GM10266 (cell line): ENCODE results near the gene EEF2.

Source experiments
- DNase-seq: peaks from one replicate; pipeline ENCODE4 v3.0.0; 2012; ENCODE audit errors: extremely low spot score
- TF ChIP-seq, protein P1 (sequence below): IDR thresholded peaks from 2 replicates; pipeline ENCODE4 v1.5.1; 2012; ENCODE audit warnings: mild to moderate bottlenecking, low read depth; ENCODE audit not compliant: control insufficient read depth, insufficient read depth; ENCODE audit errors: missing control alignments

EEF2 gene

DNA sequence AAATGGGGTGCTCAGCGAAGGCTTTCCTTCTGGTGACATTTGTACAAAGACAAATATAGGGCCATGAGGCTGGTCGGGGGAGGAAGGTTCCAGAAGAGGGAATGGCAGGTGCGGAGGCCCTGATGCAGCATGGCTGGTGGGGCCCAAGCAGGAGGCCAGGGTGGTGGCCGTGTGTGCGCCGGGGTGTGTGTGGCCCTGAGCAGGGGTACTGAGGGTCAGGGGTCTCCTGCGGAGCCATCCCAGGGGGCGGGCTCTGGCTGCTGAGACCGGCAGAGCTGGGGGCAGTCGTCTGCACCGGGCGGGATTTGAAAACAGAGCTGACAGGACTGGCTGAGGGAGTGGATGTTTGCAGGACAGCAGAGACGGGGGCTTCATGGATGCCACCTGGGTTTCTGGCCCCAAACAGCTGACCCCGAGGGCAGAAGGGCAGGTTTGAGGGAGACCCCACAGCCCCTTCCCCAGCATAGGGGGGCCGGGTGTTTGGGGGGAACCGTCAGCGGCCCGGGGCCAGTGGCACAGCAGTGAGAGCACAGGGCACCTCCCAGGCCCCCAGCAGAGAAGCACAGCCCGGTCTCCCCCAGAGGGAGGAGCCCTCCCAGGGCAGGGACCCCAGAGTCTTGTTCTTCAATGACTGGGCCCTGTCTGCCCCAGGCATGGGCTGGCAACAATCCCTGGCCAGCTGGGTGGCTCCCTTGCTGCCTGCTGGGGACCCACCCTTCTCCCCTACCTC is 33.7 kb upstream of the EEF2 start:
- no peak for DNase-seq
- TF ChIP-seq, protein P1, sequence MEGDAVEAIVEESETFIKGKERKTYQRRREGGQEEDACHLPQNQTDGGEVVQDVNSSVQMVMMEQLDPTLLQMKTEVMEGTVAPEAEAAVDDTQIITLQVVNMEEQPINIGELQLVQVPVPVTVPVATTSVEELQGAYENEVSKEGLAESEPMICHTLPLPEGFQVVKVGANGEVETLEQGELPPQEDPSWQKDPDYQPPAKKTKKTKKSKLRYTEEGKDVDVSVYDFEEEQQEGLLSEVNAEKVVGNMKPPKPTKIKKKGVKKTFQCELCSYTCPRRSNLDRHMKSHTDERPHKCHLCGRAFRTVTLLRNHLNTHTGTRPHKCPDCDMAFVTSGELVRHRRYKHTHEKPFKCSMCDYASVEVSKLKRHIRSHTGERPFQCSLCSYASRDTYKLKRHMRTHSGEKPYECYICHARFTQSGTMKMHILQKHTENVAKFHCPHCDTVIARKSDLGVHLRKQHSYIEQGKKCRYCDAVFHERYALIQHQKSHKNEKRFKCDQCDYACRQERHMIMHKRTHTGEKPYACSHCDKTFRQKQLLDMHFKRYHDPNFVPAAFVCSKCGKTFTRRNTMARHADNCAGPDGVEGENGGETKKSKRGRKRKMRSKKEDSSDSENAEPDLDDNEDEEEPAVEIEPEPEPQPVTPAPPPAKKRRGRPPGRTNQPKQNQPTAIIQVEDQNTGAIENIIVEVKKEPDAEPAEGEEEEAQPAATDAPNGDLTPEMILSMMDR, result no peak

DNA sequence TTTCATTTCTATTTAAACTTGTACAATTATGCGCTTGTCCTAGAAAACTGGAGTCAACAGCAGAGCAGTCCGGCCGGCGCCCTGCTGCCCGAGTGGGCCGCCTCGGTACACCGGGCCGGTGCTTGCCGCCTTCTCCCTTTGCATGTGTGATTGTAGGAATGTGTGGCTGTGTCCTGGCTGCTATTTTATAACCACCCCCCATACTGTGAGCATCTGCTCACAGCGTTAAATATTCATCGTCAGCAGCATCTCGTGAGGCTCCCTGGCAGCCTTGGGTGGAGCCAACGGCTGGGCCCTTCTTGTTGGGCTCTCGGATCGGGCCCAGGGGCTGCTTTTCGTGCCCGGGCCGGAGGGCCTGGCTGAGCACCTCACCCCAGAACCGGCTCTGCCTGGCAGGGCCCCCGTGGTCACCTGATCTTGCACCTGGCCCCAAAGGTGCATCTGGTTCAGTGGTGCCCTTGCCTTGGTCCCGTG is 32.9 kb upstream of the EEF2 start:
- DNase-seq, result no peak
- TF ChIP-seq, protein P1, result no peak

DNA sequence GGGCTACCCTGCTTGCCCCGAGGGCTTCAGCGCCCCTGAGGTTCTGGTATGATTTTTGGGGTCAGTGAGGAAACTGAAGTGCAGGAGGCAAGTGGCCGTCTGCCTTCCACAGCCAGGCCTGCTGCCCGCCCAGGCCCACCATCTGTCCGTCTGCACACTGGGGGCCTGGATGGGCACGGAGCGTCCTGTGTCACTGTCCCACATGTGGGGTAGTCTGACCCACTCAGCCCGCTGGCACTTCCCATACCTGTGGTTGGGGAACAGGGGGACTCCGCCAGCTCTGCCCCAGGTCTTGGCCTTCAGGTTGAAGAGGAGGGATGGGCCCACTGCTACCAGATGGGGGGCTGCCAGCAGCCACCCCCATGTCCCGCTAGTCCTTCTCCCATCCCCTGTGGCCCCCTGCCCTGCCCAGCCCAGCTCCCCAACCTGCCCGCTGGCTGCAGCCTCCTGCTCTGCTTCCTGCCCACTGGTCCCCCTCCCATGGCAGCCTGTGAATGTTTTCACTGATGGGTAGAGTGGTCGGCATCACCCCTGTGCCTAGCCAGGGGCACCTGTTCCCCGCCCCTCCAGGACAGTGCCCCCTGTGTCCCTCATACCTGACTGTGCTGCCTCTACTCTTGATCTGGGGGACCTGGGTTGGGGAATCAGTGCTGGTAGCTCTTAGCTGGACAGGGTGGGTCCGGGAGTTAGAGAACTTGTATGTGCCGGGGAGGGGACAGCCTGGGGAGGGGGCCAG is 31.8 kb upstream of the EEF2 start:
- DNase-seq, result no peak
- TF ChIP-seq, protein P1, result no peak

DNA sequence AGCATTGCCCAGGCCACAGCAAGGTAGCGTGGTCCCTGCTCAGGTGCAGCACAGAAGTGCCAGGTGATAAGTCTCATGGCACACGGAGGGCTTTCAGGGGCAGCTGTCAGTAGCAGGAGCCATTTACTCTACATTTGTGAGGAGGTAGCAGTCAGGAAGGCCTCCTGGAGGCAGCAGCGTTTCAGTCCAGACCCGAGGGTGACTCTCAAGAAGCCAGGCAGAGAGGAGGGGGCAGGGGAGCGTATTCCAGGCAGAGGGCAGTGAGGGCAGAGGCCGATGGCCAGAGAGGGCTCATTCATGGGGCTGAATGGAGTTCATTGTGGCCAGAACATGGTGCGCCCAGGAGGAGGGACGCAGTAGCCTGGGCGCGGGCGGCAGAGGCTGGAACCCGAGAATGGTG is 31.2 kb upstream of the EEF2 start:
- no peak for DNase-seq
- TF ChIP-seq, protein P1, result no peak

DNA sequence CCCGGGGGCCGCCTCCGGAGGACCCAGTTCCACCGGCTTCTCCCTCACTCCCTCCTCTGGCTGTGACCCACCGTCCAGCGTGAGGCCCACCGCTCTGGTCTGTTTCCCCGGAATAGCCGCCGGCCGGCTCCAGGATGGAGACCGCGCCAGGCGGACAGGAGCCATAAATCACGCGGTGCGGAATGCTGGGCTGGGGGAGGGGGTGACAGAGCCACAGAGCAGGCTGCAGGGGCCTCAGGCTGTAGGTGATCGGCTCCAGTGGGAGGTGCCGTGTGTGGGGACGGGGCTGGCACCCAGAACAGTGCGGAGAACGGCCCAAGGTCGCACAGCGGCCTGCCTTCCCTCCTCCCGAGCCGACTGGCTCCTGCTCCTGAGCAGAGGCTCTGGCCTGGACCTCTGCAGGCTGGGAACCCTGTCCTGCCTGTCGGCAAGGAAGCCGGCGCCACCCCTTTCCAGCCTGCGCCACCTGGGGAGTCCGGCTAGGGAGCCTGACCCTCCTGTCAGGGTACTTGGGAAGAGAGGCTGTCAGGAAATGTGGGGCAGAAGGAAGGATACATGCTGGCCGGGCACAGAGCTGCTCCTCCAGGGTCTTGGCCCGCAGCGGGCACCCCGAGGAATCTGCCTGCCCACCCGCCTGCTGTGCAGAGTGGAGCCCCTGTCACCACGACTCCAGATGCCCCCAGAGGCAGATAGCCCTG is 30.6 kb upstream of the EEF2 start:
- DNase-seq, result no peak
- TF ChIP-seq, protein P1, result no peak

DNA sequence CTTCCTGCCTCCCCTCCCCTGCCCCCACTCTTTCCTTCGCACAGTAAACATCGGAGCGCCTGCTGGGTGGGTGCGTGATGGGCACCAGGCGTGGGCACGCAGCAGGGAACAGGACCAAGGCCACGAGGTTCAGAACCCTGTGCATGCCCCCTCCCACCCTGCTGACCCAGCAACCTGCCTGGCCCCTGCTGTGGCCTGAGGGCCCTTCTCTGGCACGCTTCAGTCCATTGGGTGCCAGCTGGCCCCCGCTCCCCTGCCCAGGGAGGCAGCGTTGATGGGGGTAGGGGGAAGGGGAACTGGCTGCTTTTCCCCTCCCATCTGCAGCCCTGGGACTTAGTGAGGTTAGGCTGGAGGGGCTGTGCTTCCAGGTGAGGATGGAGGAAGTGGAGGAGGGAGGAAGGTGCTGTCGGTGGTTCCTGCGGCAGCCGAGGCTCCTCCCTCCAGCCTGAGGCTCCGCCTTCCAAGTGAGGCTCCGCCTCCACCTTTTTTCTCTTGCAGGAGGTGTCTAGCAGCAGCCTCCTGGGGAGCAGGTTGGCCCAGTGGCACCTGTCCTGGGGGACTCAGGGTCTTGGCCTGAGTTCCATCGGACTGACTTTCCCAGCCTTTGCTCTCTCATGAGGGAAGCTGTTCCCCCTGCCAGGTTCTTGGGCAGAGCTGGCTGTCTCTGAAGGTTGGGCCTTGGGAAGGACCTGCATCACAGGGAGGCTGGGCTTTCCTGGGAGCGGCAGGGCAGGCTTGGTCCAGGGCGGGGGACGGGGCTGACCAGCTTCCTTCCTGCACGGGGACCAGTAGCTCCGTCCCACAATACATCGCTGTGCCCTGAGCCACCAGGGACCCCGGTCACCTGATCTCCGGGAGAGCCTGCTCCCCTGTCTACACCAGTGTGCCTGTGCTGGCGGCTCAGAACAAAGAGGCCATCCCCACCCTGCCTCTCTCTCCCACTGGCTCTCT is 29.6 kb upstream of the EEF2 start:
- DNase-seq, result no peak
- TF ChIP-seq, protein P1, result no peak
